Stimulated activated CD8-positive, alpha-beta memory T cell treated with anti-CD3 and anti-CD28 coated beads, Interleukin-7, amount 100 ng/mL, for 1 hour (primary cell): Measurements from ENCODE around the gene GRIK5.

Experiments
- DNase-seq, 2 donors: peaks; one replicate each; pipeline ENCODE4 v3.0.0-alpha.2; 2020; ENCODE audit warnings: low read depth in 2 of 2

GRIK5 gene

DNA sequence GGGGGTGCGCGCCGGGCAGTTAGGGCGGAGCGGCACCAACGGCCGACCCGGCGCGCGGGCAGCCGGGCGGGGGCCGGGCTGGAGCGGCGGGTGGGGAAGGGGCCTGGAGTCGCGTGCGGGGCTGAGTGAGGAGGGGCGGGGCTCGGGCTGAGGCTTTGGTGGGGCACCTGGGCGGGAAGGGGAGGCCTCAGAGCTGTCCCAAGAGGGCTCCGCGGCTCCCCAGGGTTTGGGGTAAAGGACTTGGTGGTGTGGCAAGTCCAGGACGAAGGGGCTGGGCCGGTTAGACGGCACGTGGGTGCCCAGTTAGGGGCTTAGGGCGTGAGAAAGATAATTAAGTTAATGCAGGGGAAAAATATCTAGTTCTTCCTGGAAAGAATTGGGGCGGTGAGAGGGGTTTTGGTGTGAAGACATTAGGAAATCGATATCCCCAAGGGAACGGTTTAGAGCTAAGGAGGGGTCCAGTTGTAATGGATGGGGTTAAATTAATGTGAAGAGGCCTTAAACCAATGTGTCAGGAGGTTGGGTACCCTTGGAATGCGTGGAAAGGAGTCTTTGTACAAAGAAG, 6.5 kb upstream of the GRIK5 start:
- DNase-seq = peak in 1 of 2 donors; percentile 6

- DNase-seq = peak; percentile 93 to 96
Observed at GRCh38 chr19:42075616-42076379, 5.8 kb upstream of the GRIK5 start, which contains the start of gene ZNF574. Gene ZNF574 (plus strand): TSS chr19:42076166. CDS start chr19:42078607, 2,441 bp downstream.

DNA sequence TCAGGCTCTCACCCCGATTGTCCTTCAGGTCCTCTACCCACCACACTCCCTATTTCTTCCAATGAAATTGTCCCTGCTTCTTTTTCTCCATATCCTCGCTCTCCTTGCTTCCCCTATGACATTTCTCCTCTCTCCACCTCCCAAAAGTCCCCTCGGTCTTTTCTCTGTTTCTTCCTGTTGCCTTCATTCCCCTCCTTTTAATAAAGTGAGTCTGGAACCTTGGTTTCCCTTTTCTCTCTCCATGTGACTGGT, 5.3 kb upstream of the GRIK5 start:
- no peak for DNase-seq

DNA sequence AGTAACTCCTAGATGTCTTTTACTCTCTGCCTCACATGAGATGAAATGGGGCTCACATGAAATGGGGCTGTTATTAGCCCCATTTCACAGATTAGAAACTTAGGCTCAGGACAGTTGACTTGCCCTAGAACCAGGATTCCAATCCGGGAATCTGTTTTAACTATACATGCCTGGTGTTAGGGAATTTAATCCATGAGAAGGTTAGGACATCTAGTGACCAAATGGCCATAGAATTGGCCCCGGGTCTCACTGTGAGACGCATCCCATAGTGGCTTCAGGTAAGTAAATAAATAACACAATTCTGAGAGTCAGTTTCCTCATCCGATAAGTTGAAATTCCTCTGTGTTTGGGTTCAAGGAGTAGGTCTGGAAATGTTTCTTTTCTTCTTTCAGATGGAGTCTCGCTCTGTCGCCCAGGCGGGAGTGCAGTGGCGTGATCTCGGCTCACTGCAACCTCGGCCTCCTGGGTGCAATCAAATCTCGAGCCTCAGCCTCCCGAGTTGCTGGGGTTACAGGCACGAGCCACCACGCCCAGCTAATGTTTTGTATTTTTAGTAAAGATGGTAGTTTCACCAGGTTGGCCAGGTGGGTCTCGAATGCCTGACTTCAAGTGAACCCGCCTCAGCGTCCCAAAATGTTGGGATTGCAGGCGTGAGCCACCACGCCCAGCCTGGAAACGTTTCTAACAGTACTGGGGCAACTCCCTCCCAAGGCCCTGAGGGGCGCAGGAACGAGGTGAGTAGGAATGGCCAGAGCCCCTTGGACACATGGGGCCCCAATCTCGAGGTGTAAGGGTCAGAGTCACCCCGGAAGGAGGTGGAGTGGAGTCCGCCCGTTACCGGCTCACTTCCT, 4.7 kb upstream of the GRIK5 start:
- no peak for DNase-seq

- DNase-seq = no peak
Observed at GRCh38 chr19:42071247-42071646, 1.2 kb upstream of the GRIK5 start.

GRCh38 chr19:42068756-42069571, 1.0 kb downstream of the GRIK5 start:
- DNase-seq = no peak

DNA sequence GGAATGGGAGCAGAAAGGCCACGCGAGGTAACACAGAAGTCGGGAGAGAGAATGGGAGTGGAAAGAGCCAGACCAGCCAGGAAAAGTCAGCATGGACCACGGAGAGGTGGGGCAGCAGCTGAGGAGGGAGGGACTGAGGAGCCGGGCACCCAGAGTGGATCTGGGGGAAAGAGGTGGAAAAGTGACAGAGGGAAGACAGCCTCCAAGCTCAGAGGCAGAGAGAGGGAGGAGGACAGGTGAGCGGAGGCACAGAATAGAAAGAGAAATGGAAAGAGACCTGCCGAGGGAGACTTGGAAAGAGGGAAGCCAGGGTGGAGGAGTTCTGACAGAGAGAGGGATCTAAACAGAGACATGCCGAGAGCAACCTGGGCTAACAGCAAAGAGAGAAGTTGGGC, 1.6 kb downstream of the GRIK5 start:
- no peak for DNase-seq

DNA sequence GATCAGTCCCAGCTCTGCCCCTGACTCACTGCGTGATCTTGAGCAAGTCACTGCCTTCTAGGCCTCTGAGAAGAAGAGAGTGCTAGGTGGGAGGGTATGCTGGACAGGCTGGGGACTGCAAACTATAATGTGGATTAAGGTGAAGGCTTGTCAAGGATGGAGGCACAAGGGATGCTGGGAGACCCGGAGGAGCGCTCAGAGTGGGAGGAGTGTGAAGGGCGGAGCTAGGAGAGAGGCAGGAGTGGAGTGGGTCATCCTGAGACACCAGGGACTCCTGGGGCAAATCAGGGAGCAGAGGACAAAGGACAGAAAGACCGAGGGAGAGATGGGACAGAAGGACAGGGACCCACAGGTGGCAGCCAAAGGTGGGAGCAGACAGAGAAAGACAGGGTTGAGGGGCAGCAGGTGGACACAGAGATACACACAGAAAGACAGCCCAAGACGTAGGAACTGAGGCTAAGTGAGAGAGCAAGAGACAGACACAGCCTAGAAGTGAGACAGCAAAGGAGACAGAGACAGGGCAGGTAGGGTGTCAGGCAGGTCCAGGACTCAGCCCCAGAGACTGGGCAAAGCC, 2.6 kb downstream of the GRIK5 start:
- no peak for DNase-seq

GRCh38 chr19:42066075-42066754, 3.8 kb downstream of the GRIK5 start:
- no peak for DNase-seq

GRCh38 chr19:42065511-42065910, 4.5 kb downstream of the GRIK5 start:
- no peak for DNase-seq

DNA sequence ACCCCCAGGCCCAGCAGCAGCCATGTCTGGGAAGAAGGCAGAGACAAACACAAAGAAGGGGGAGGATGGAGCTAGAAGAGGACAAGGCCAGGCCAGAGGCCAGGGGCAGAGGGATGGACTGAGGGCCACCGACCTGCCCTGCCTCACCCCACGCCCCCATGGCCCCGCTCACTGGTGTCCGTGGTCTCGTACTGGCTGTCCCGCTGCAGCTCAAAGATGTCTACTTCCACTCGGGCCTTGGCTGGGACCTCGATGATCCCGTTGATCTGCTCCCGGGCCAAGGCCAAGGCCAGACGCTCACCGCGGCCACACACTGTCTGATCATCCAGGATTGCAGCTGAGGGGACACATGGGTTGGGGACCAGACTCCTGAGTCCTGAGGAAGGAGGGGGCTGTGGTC, 5.0 kb downstream of the GRIK5 start:
- no peak for DNase-seq

GRCh38 chr19:42064432-42064831, 5.6 kb downstream of the GRIK5 start:
- DNase-seq = no peak

DNA sequence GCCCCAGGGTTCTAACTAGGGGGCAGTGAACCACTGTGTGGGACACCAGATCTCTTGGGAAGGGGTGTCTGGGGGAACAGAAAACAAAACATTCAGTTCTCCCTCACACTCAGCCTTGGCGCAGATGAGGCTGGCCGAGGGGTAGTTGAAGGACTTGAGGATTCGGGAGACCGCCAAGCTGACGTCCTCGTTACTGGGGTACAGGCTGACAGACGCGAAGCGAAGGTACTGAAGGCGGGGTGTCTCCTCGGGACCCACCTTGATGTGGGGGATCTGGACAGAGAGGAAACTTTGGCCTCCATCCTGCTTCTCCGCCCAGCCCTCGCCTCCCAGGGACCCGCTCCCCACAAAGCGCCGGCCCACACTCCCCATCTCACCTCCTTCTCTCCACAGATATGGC, 7.6 kb downstream of the GRIK5 start:
- DNase-seq = no peak

- no peak for DNase-seq
Observed at GRCh38 chr19:42060117-42060516, 9.9 kb downstream of the GRIK5 start.

GRCh38 chr19:42059196-42059595, 10.8 kb downstream of the GRIK5 start:
- DNase-seq = no peak

DNA sequence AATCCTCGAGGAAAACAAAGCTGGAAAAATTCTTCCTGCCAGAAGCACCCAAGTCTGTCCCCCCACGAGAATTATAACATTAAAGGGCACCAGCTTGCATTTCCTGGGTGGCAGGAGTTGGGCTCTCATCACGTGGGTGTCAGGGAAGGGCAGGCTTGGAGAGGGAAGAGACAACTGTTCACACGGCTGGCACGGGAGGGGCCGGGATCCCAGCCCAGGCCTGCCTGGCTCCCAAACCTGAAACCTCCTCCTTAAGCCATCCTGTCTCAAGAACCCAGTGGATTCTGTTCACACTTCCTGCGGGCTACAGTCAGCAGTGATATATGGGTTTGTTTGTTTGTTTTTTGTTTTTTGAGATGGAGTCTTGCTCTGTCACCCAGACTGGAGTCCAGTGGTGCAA, 12.2 kb downstream of the GRIK5 start:
- DNase-seq = no peak

GRCh38 chr19:42054205-42054604, 15.8 kb downstream of the GRIK5 start:
- no peak for DNase-seq

GRCh38 chr19:42053037-42053935, 16.7 kb downstream of the GRIK5 start:
- DNase-seq = no peak

- DNase-seq = no peak
Observed at GRCh38 chr19:42052241-42052863, 17.7 kb downstream of the GRIK5 start.
